Measurements from ENCODE around the gene PKNOX2. TPM values are rescaled to one million over a fixed set of nuclear protein-coding genes. Genes with fewer than 3 reads are reported as not detected.

PKNOX2 gene
- total RNA-seq, 6 experiments from 2014 or later: 0.09 to 0.31 (median 0.14) TPM

GRCh38 chr11:125320347-125321076, 156.0 kb downstream of the PKNOX2 start:
- H3K4me1 ChIP-seq: no peaks in the 10 kb centered on the region
- H3K27me3 ChIP-seq: no peaks in the 10 kb centered on the region
- DNase-seq (no peak), ATAC-seq (no peak)
- TF ChIP-seq CTCF (IDR thresholded peaks at IDR 0.05): no peak
- TF ChIP-seq POLR2A (IDR thresholded peaks at IDR 0.05): no peak
- no peaks in the 10 kb centered on the region for H3K36me3 ChIP-seq
- H3K9me3 ChIP-seq: no peaks in the 10 kb centered on the region
- 41% methylated on average over 4 of the region's 4 CpGs for WGBS (ENCODE audit: insufficient coverage, low coverage, low lambda C conversion rate, missing lambda C conversion rate)
- no peak overlapping the region for H3K4me3 ChIP-seq
- intact Hi-C loops (cut with DNase I): no loop called here
- H3K27ac ChIP-seq: no peak overlapping the region

DNA sequence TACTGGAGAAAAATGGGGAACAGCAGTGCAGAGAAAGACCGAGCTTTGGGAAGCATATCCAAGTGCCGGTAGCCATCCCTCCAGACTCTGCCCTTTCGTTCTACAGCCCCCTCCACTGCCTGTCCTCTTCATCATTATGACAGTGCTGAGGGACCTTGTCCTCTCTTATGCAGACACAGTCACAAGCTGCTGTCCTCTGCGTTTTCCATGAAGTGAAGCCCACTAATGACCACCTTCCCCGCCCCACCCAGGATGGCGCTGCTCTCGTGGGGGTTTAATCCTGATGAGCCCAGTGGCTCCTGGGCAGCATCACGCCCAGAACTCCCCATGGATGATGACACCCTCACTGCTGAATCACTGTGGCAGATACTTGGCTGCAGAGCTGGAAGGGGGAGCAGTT, 157.7 kb downstream of the PKNOX2 start:
- H3K4me1 ChIP-seq: no peaks in the 10 kb centered on the region
- no peaks in the 10 kb centered on the region for H3K27me3 ChIP-seq
- intact Hi-C loops (cut with DNase I): no loop called here
- DNase-seq: no peak
- WGBS (ENCODE audit: insufficient coverage, low coverage, low lambda C conversion rate, missing lambda C conversion rate): 33% methylated on average over 3 of the region's 8 CpGs
- H3K9me3 ChIP-seq: no peaks in the 10 kb centered on the region
- no peak for ATAC-seq
- H3K27ac ChIP-seq: no peak overlapping the region
- no peaks in the 10 kb centered on the region for H3K36me3 ChIP-seq
- H3K4me3 ChIP-seq: no peak overlapping the region
- TF ChIP-seq CTCF (IDR thresholded peaks at IDR 0.05) (no peak), POLR2A (IDR thresholded peaks at IDR 0.05) (no peak)

- intact Hi-C loops (cut with DNase I): no loop called here
- no peak for TF ChIP-seq CTCF (IDR thresholded peaks at IDR 0.05)
- no peak for TF ChIP-seq POLR2A (IDR thresholded peaks at IDR 0.05)
- H3K27ac ChIP-seq: no peak overlapping the region
- H3K27me3 ChIP-seq: no peaks in the 10 kb centered on the region
- H3K9me3 ChIP-seq: no peaks in the 10 kb centered on the region
- no peaks in the 10 kb centered on the region for H3K36me3 ChIP-seq
- 42% methylated on average over 3 of the region's 3 CpGs for WGBS (ENCODE audit: insufficient coverage, low coverage, low lambda C conversion rate, missing lambda C conversion rate)
- H3K4me1 ChIP-seq: no peaks in the 10 kb centered on the region
- H3K4me3 ChIP-seq: no peak overlapping the region
- ATAC-seq (no peak), DNase-seq (no peak)
Observed at GRCh38 chr11:125325196-125325595, 160.6 kb downstream of the PKNOX2 start.

- H3K4me1 ChIP-seq: no peaks in the 10 kb centered on the region
- intact Hi-C loops (cut with DNase I): no loop called here
- no peaks in the 10 kb centered on the region for H3K27me3 ChIP-seq
- H3K9me3 ChIP-seq: no peaks in the 10 kb centered on the region
- no peak overlapping the region for H3K27ac ChIP-seq
- ATAC-seq (no peak), DNase-seq (no peak)
- 56% methylated on average over 3 of the region's 4 CpGs for WGBS (ENCODE audit: insufficient coverage, low coverage, low lambda C conversion rate, missing lambda C conversion rate)
- no peak for TF ChIP-seq POLR2A (IDR thresholded peaks at IDR 0.05)
- no peak for TF ChIP-seq CTCF (IDR thresholded peaks at IDR 0.05)
- H3K4me3 ChIP-seq: no peak overlapping the region
- no peaks in the 10 kb centered on the region for H3K36me3 ChIP-seq
Observed at GRCh38 chr11:125326126-125326525, 161.6 kb downstream of the PKNOX2 start.
